OCI-LY7 (cell line): ENCODE measurements around the gene PLPP4. TPM values are rescaled to one million over a fixed set of nuclear protein-coding genes. Genes with fewer than 3 reads are reported as not detected.

Experiments
- BruUV-seq: library from RNA; stranded (reverse); fragments of 400-500 nt; replicated peaks from 2 replicates; lab custom pipeline; 2021; lab: Mats Ljungman, UMichigan
- CTCF ChIA-PET: fragments of 300-600 bp; sonication (Branson Sonifier 250); formaldehyde crosslinking; loops from one replicate; lab custom pipeline; 2022; ENCODE audit warnings: antibody characterized with exemption; ENCODE audit not compliant: unreplicated experiment; lab: Charles Lee
- POLR2A ChIA-PET: fragments of 300-600 bp; sonication (Branson Sonifier 250); formaldehyde crosslinking; loops from one replicate; lab custom pipeline; 2022; ENCODE audit warnings: antibody characterized with exemption; lab: Charles Lee
- DNase-seq: peaks from one replicate; pipeline ENCODE4 v3.0.0-alpha.2; 2015; ENCODE audit warnings: low spot score
- H2AFZ ChIP-seq: fragments of 200-600 bp; sonication (generic), shearing (Covaris generic); 2 replicates; pipeline ENCODE4 v1.6.1; 2014; ENCODE audit warnings: mild to moderate bottlenecking, antibody characterized with exemption, low read length, moderate library complexity
- H3K27ac ChIP-seq: fragments of 200-600 bp; sonication (generic); 2 replicates; pipeline ENCODE4 v1.5.1; 2014; ENCODE audit warnings: mixed run types, low read depth, mild to moderate bottlenecking, moderate library complexity, low read length, inconsistent platforms; ENCODE audit not compliant: poor library complexity, severe bottlenecking
- H3K36me3 ChIP-seq: fragments of 200-600 bp; sonication (generic); 2 replicates; pipeline ENCODE4 v1.6.1; 2014; ENCODE audit warnings: mild to moderate bottlenecking, antibody characterized with exemption, low read length, moderate library complexity, mixed read lengths; ENCODE audit not compliant: insufficient read depth
- H3K4me1 ChIP-seq: fragments of 200-600 bp; sonication (generic); 2 replicates; pipeline ENCODE4 v1.5.1; 2014; ENCODE audit warnings: mild to moderate bottlenecking, low read length; ENCODE audit not compliant: insufficient read depth, poor library complexity, severe bottlenecking
- H3K4me2 ChIP-seq: fragments of 200-600 bp; sonication (generic); 2 replicates; pipeline ENCODE4 v1.6.1; 2014; ENCODE audit warnings: mild to moderate bottlenecking, low read length
- H3K4me3 ChIP-seq: fragments of 200-600 bp; sonication (generic); 2 replicates; pipeline ENCODE4 v1.5.1; 2014; ENCODE audit warnings: mild to moderate bottlenecking, low read depth, low read length; ENCODE audit not compliant: poor library complexity, severe bottlenecking
- H3K79me2 ChIP-seq: fragments of 200-600 bp; sonication (generic); 2 replicates; pipeline ENCODE4 v1.6.1; 2016; ENCODE audit warnings: low read depth, mild to moderate bottlenecking, low read length, moderate library complexity, mixed read lengths; ENCODE audit not compliant: insufficient read depth
- H3K9me2 ChIP-seq: fragments of 200-600 bp; sonication (generic); 2 replicates; pipeline ENCODE4 v1.6.1; 2016; ENCODE audit warnings: mild to moderate bottlenecking, low read length, mixed read lengths; ENCODE audit not compliant: insufficient read depth
- H3K9me3 ChIP-seq: fragments of 200-600 bp; sonication (generic); 2 replicates; pipeline ENCODE4 v1.6.1; 2014; ENCODE audit warnings: mild to moderate bottlenecking, mixed run types, low read length, mixed read lengths
- H4K20me1 ChIP-seq: fragments of 200-600 bp; sonication (generic); 2 replicates; pipeline ENCODE4 v1.6.1; 2014; ENCODE audit warnings: mild to moderate bottlenecking, antibody characterized with exemption, low read length, moderate library complexity, mixed read lengths; ENCODE audit not compliant: insufficient read depth
- EZH2phosphoT487 ChIP-seq: fragments of 200-600 bp; sonication (generic); IDR thresholded peaks from 2 replicates; pipeline ENCODE4 v1.6.1; 2018; ENCODE audit warnings: low read depth, borderline replicate concordance, mild to moderate bottlenecking, mixed run types, antibody characterized with exemption, low read length, moderate library complexity, mixed read lengths
- intact Hi-C: fragments of 100-400 bp; cut with micrococcal nuclease; formaldehyde crosslinking; loops from one replicate; pipeline ENCODE4 v1.10.0; 2022; ENCODE audit not compliant: unreplicated experiment
- total RNA-seq, 2 experiments: library from RNA; depleted of rRNA in 1 of 2; stranded (reverse); fragments of >200 nt in 1 of 2; shearing (Covaris generic) in 1 of 2; gene quantifications; 2 replicates each; pipeline ENCODE4 v1.2.3, GENCODE V29; 2014 to 2022
- TF ChIP-seq, protein P1 (sequence below): fragments of 200-600 bp; sonication (generic); conservative IDR thresholded peaks from 2 replicates; pipeline ENCODE4 v1.5.1; 2014; ENCODE audit warnings: mild to moderate bottlenecking, antibody characterized with exemption, low read length, moderate library complexity, mixed read lengths

The PLPP4 gene
- total RNA-seq, 2 experiments from 2014 or later, result not detected

DNA sequence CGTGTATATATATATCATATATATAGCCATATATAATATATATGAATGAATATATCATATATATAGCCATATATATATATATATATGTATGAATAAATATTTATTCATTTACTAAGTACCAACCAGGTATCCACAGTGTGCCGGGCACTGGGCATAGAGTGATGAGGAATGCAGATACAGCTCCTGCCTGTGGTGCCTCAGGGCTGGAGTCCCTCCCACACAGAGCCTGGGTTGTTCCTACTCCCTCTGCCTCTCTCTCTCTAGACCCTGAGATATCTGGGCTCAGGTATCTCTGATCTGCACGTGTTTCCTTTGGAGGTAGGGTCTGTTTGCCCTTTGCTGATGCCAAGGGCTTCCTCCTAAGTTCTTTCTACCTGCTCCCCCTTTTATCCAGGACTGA lies 1.4 kb upstream of the PLPP4 start:
- no peaks in the 10 kb centered on the region for H3K9me2 ChIP-seq
- H3K27ac ChIP-seq, result no peak overlapping the region
- ChIA-PET POLR2A (no interaction called here), CTCF (no interaction called here)
- H3K4me1 ChIP-seq, result no peaks in the 10 kb centered on the region
- no peak overlapping the region for H3K4me3 ChIP-seq
- H3K4me2 ChIP-seq, result no peak overlapping the region
- no peak for DNase-seq
- no peaks in the 10 kb centered on the region for H3K36me3 ChIP-seq
- no peaks in the 10 kb centered on the region for H4K20me1 ChIP-seq
- TF ChIP-seq, protein P1, sequence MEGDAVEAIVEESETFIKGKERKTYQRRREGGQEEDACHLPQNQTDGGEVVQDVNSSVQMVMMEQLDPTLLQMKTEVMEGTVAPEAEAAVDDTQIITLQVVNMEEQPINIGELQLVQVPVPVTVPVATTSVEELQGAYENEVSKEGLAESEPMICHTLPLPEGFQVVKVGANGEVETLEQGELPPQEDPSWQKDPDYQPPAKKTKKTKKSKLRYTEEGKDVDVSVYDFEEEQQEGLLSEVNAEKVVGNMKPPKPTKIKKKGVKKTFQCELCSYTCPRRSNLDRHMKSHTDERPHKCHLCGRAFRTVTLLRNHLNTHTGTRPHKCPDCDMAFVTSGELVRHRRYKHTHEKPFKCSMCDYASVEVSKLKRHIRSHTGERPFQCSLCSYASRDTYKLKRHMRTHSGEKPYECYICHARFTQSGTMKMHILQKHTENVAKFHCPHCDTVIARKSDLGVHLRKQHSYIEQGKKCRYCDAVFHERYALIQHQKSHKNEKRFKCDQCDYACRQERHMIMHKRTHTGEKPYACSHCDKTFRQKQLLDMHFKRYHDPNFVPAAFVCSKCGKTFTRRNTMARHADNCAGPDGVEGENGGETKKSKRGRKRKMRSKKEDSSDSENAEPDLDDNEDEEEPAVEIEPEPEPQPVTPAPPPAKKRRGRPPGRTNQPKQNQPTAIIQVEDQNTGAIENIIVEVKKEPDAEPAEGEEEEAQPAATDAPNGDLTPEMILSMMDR, result no peak
- TF ChIP-seq EZH2phosphoT487, result no peak
- H3K9me3 ChIP-seq, result no peaks in the 10 kb centered on the region
- BruUV-seq, result no TSS peak
- no peaks in the 10 kb centered on the region for H3K79me2 ChIP-seq
- intact Hi-C loops, result no loop called here
- H2AFZ ChIP-seq, result no peak overlapping the region

DNA sequence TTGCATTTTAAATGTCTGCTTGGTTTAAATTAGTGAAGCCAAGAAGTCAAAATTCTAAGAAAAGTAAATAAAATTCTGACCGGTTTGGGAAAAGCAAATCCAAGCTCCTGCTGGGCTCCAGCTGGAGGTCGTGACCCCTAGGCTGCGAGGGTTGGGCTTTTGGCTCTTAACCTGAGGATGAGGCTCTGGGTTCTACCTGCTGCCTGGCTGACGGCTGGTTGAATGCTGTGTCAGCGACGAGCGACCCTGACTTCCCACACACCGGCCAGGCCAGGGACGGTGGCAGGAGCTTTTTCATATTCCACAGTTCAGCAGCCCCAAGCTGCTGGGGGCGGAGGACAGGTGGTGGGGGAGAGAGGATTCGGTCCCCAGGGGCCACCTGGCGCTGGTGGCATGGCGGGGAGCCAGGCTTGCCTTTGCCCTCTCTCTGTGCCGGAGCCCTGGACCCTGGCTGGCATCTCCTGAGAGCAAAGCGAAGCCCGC lies 843 bp upstream of the PLPP4 start:
- Histone ChIP-seq H3K79me2 (no peaks in the 10 kb centered on the region), H3K36me3 (no peaks in the 10 kb centered on the region), H3K9me2 (no peaks in the 10 kb centered on the region), H2AFZ (no peak overlapping the region), H3K4me2 (no peak overlapping the region), H3K4me3 (no peak overlapping the region), H3K27ac (no peak overlapping the region), H3K9me3 (no peaks in the 10 kb centered on the region), H3K4me1 (no peaks in the 10 kb centered on the region), H4K20me1 (no peaks in the 10 kb centered on the region)
- no TSS peak for BruUV-seq
- intact Hi-C loops, result no loop called here
- no peak for DNase-seq
- no peak for TF ChIP-seq EZH2phosphoT487
- TF ChIP-seq, protein P1, result no peak
- ChIA-PET CTCF (no interaction called here), POLR2A (no interaction called here)

DNA sequence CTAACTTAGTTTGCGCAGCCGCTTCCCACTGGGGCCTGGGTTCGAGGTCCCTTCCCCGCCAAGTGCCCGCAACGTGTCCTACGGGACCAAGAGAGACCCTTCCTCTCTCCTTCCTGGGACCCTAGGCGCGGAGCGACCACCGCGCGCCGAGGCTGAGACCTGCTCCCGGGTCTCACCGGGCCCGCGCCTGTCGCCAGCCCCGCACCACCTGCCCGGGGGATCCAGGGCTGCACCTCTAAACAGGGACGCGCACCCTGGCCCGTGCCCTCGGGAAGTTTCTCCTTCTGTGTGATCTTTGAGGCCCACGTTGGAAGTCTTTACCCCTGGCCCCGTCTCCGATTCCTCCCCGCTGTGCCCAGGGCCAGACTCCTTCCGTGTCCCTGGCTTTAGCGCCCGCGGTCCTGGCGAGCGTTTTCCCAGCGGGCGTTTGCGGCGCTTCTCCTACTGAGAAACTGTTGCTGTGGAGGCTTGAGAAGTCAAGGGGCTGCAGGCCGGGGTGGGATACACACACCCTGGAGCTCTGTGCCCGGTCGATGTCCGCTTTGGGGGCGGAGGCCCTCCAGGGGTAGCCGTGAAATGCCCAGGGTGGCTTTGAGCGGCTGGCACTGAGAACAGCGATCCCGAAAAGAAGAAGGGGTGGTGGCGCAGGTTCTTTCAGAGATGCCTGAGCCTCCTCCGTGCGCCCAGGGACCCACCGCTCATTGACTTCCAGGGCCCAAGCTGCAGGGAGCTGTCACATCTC lies 575 bp downstream of the PLPP4 start:
- no peaks in the 10 kb centered on the region for H3K79me2 ChIP-seq
- H4K20me1 ChIP-seq, result no peaks in the 10 kb centered on the region
- H3K27ac ChIP-seq, result no peak overlapping the region
- H3K9me2 ChIP-seq, result no peaks in the 10 kb centered on the region
- no TSS peak for BruUV-seq
- no peak overlapping the region for H2AFZ ChIP-seq
- H3K9me3 ChIP-seq, result no peaks in the 10 kb centered on the region
- DNase-seq, result no peak
- H3K36me3 ChIP-seq, result no peaks in the 10 kb centered on the region
- no peak for TF ChIP-seq EZH2phosphoT487
- TF ChIP-seq, protein P1, result no peak
- POLR2A ChIA-PET, result no interaction called here
- H3K4me1 ChIP-seq, result no peaks in the 10 kb centered on the region
- no peak overlapping the region for H3K4me2 ChIP-seq
- intact Hi-C loops, result no loop called here
- H3K4me3 ChIP-seq, result no peak overlapping the region
- CTCF ChIA-PET, result no interaction called here
